HG03060 (cell line): ENCODE data around the gene KIF3A.

ENCODE experiments used
- ATAC-seq: cut with Tn5 transposase; IDR thresholded peaks from one replicate; pipeline ENCODE4 v1.9.1; 2021; ENCODE audit warnings: low read depth, moderate number of reproducible peaks; ENCODE audit not compliant: unreplicated experiment

Gene KIF3A

GRCh38 chr5:132754947-132755346 is 17.6 kb upstream of the KIF3A start:
- no peak for ATAC-seq

GRCh38 chr5:132754111-132754510 is 16.8 kb upstream of the KIF3A start:
- no peak for ATAC-seq

GRCh38 chr5:132753135-132753987 is 16.0 kb upstream of the KIF3A start:
- no peak for ATAC-seq

- no peak for ATAC-seq
Observed at GRCh38 chr5:132752581-132753125, 15.3 kb upstream of the KIF3A start.

GRCh38 chr5:132751971-132752580 is 14.7 kb upstream of the KIF3A start:
- no peak for ATAC-seq

- ATAC-seq, result peak; percentile 43
Observed at GRCh38 chr5:132751444-132751843, 14.1 kb upstream of the KIF3A start.

GRCh38 chr5:132750471-132751230 is 13.3 kb upstream of the KIF3A start:
- ATAC-seq, result no peak

- ATAC-seq, result no peak
Observed at GRCh38 chr5:132749506-132749905, 12.2 kb upstream of the KIF3A start.

GRCh38 chr5:132748522-132749000 is 11.2 kb upstream of the KIF3A start:
- no peak for ATAC-seq

- ATAC-seq, result no peak
Observed at GRCh38 chr5:132747616-132748440, 10.5 kb upstream of the KIF3A start.

- no peak for ATAC-seq
Observed at GRCh38 chr5:132746954-132747615, 9.7 kb upstream of the KIF3A start, which contains the start of gene CCNI2. Gene CCNI2, plus strand, starts transcription at chr5:132747426. Its CDS starts 70 bp downstream, at chr5:132747496.

GRCh38 chr5:132746592-132746953 is 9.2 kb upstream of the KIF3A start:
- ATAC-seq, result no peak

GRCh38 chr5:132744659-132745058 is 7.3 kb upstream of the KIF3A start:
- ATAC-seq, result no peak

GRCh38 chr5:132742626-132743025 is 5.3 kb upstream of the KIF3A start:
- ATAC-seq, result no peak

- ATAC-seq, result no peak
Observed at GRCh38 chr5:132742158-132742557, 4.8 kb upstream of the KIF3A start.

- no peak for ATAC-seq
Observed at GRCh38 chr5:132739232-132739631, 1.9 kb upstream of the KIF3A start.

- no peak for ATAC-seq
Observed at GRCh38 chr5:132737982-132738681, 786 bp upstream of the KIF3A start.

- no peak for ATAC-seq
Observed at GRCh38 chr5:132734687-132735086, 2.7 kb downstream of the KIF3A start.
